ENCODE results near the gene CHMP4A.
"Not testable (repeated sequence)": the region's sequence is repeated elsewhere in the genome, so short reads cannot be mapped to it uniquely, and the experiment has no call there.

Gene CHMP4A

GRCh38 chr14:24245350-24245749, 32.1 kb upstream of the CHMP4A start:
- not testable (repeated sequence) for H3K4me1 ChIP-seq (ENCODE audit: control insufficient read depth, insufficient read depth, low read length); H3K9me3 ChIP-seq (ENCODE audit: control insufficient read depth, insufficient read depth, low read depth, low read length); H3K27ac ChIP-seq (ENCODE audit: low read depth, low read length); H3K36me3 ChIP-seq (ENCODE audit: control insufficient read depth, insufficient read depth, low read length); H3K9ac ChIP-seq (ENCODE audit: low read length); H3K27me3 ChIP-seq (ENCODE audit: control insufficient read depth, insufficient read depth, low read length); H3K4me3 ChIP-seq (ENCODE audit: low read depth, low read length)

- H3K4me3 ChIP-seq (ENCODE audit: low read depth, low read length): peak overlapping the region; percentile 92
- peak overlapping the region; percentile 80 for H3K9ac ChIP-seq (ENCODE audit: low read length)
- peak overlapping the region; percentile 95; the same call in 1 of the 2 replicates for H3K27ac ChIP-seq (ENCODE audit: low read depth, low read length)
These were observed 30.1 kb upstream of the CHMP4A start for GRCh38 chr14:24243336-24243836.

GRCh38 chr14:24241829-24242443, 28.6 kb upstream of the CHMP4A start:
- H3K4me3 ChIP-seq (ENCODE audit: low read depth, low read length): peak overlapping the region; percentile 92
- peaks cover 42% of the 10 kb centered on the region for H3K36me3 ChIP-seq (ENCODE audit: control insufficient read depth, insufficient read depth, low read length)
- H3K4me1 ChIP-seq (ENCODE audit: control insufficient read depth, insufficient read depth, low read length): peaks cover 10% of the 10 kb centered on the region
- H3K27me3 ChIP-seq (ENCODE audit: control insufficient read depth, insufficient read depth, low read length): no peaks in the 10 kb centered on the region
- no peaks in the 10 kb centered on the region for H3K9me3 ChIP-seq (ENCODE audit: control insufficient read depth, insufficient read depth, low read depth, low read length)
- H3K27ac ChIP-seq (ENCODE audit: low read depth, low read length): peak overlapping the region; percentile 95
- peak overlapping the region; percentile 80 for H3K9ac ChIP-seq (ENCODE audit: low read length)

More at GRCh38 chr14:24243336-24243836, 30.1 kb upstream of the CHMP4A start:
- no peaks in the 10 kb centered on the region for H3K27me3 ChIP-seq (ENCODE audit: control insufficient read depth, insufficient read depth, low read length)
- H3K4me1 ChIP-seq (ENCODE audit: control insufficient read depth, insufficient read depth, low read length): peaks cover 10% of the 10 kb centered on the region
- H3K9me3 ChIP-seq (ENCODE audit: control insufficient read depth, insufficient read depth, low read depth, low read length): no peaks in the 10 kb centered on the region
- peaks cover 28% of the 10 kb centered on the region for H3K36me3 ChIP-seq (ENCODE audit: control insufficient read depth, insufficient read depth, low read length)

DNA sequence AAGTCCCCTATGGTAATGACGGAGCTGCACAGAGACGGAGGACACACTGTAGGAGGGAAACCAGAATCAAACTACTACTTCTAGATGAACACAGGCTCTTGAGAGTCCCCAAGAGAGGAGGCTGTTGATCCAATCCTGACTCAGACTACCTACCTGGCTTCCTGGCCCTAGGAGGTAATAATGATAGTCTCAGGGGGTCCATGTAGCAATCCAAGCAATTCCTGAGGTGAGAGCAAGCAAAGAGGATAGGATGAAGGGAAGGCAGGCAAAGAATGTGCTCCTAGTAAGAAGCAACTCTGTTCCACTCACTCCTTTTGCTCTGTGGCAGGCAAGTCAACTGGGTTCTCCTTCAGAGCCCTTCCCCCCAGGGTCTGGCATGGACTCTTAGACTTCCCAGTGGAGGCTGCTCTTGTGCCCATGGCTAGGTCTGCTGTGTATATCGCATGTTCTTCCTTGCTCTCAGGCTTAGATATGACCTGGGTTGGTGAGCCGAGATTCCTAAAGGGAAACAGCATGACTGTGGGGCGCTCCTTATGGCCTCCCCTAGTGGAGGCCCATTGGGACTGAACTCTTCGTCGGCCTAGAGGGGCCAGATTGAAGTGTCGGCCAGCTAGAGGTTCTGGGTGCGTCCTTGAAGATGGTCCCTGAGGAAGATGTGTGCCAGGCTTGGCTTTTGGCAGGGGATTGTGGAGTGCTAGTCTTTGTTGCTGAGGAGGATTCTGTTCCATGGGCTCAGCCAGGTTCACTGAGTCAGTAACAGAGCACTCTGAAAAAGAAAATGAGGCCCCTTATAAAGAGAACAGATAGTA, 27.0 kb upstream of the CHMP4A start:
- no peaks in the 10 kb centered on the region for H3K9me3 ChIP-seq (ENCODE audit: control insufficient read depth, insufficient read depth, low read depth, low read length)
- no peak overlapping the region for H3K9ac ChIP-seq (ENCODE audit: low read length)
- H3K4me1 ChIP-seq (ENCODE audit: control insufficient read depth, insufficient read depth, low read length): peaks cover 10% of the 10 kb centered on the region
- H3K4me3 ChIP-seq (ENCODE audit: low read depth, low read length): no peak overlapping the region
- no peaks in the 10 kb centered on the region for H3K27me3 ChIP-seq (ENCODE audit: control insufficient read depth, insufficient read depth, low read length)
- no peak overlapping the region for H3K27ac ChIP-seq (ENCODE audit: low read depth, low read length)
- H3K36me3 ChIP-seq (ENCODE audit: control insufficient read depth, insufficient read depth, low read length): peaks cover 59% of the 10 kb centered on the region

DNA sequence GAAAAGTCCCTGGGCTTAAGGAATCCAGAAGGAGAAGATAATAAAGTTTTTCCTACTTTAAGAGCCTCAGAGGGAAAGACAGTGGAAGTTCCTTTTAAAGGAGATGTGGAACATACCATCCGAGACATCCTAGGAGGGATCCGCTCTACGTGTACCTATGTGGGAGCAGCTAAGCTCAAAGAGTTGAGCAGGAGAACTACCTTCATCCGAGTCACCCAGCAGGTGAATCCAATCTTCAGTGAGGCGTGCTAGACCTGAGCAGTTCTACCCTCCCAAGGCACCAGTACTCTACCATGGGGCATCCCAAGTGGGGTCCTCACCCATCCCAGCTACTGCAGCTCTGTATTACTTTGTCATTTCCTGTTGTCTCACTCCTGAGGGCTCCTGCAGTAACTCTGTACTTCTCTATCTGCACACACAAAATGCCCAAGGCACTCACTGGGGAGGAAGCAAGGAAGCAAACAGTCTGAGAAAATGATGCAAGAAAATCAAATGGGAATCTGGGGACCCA, 25.3 kb upstream of the CHMP4A start:
- Histone ChIP-seq H3K36me3 (ENCODE audit: control insufficient read depth, insufficient read depth, low read length) (peaks cover 68% of the 10 kb centered on the region), H3K27ac (ENCODE audit: low read depth, low read length) (no peak overlapping the region), H3K9me3 (ENCODE audit: control insufficient read depth, insufficient read depth, low read depth, low read length) (no peaks in the 10 kb centered on the region), H3K4me1 (ENCODE audit: control insufficient read depth, insufficient read depth, low read length) (peaks cover 8% of the 10 kb centered on the region), H3K27me3 (ENCODE audit: control insufficient read depth, insufficient read depth, low read length) (no peaks in the 10 kb centered on the region), H3K4me3 (ENCODE audit: low read depth, low read length) (no peak overlapping the region), H3K9ac (ENCODE audit: low read length) (no peak overlapping the region)

DNA sequence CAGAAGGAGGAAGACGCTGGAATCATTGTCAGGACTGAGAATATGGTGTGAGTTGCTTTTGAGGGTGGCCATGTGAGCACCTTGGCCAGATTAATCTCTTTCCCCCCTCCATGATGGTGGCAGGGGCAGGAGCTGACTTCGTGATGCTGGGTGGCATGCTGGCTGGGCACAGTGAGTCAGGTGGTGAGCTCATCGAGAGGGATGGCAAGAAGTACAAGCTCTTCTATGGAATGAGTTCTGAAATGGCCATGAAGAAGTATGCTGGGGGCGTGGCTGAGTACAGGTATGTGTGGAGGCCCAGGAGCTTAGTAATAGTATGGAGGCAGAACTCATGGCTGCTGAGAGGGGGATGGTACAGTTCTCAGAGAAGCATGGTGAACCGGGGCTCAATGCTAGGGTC, 24.8 kb upstream of the CHMP4A start:
- no peaks in the 10 kb centered on the region for H3K27me3 ChIP-seq (ENCODE audit: control insufficient read depth, insufficient read depth, low read length)
- no peak overlapping the region for H3K4me3 ChIP-seq (ENCODE audit: low read depth, low read length)
- no peak overlapping the region for H3K27ac ChIP-seq (ENCODE audit: low read depth, low read length)
- no peaks in the 10 kb centered on the region for H3K9me3 ChIP-seq (ENCODE audit: control insufficient read depth, insufficient read depth, low read depth, low read length)
- no peak overlapping the region for H3K9ac ChIP-seq (ENCODE audit: low read length)
- H3K4me1 ChIP-seq (ENCODE audit: control insufficient read depth, insufficient read depth, low read length): peaks cover 10% of the 10 kb centered on the region
- peaks cover 68% of the 10 kb centered on the region for H3K36me3 ChIP-seq (ENCODE audit: control insufficient read depth, insufficient read depth, low read length)

GRCh38 chr14:24237463-24237955, 24.2 kb upstream of the CHMP4A start:
- H3K36me3 ChIP-seq (ENCODE audit: control insufficient read depth, insufficient read depth, low read length): peaks cover 68% of the 10 kb centered on the region
- no peak overlapping the region for H3K4me3 ChIP-seq (ENCODE audit: low read depth, low read length)
- no peaks in the 10 kb centered on the region for H3K9me3 ChIP-seq (ENCODE audit: control insufficient read depth, insufficient read depth, low read depth, low read length)
- peaks cover 10% of the 10 kb centered on the region for H3K4me1 ChIP-seq (ENCODE audit: control insufficient read depth, insufficient read depth, low read length)
- H3K9ac ChIP-seq (ENCODE audit: low read length): no peak overlapping the region
- no peaks in the 10 kb centered on the region for H3K27me3 ChIP-seq (ENCODE audit: control insufficient read depth, insufficient read depth, low read length)
- H3K27ac ChIP-seq (ENCODE audit: low read depth, low read length): no peak overlapping the region

DNA sequence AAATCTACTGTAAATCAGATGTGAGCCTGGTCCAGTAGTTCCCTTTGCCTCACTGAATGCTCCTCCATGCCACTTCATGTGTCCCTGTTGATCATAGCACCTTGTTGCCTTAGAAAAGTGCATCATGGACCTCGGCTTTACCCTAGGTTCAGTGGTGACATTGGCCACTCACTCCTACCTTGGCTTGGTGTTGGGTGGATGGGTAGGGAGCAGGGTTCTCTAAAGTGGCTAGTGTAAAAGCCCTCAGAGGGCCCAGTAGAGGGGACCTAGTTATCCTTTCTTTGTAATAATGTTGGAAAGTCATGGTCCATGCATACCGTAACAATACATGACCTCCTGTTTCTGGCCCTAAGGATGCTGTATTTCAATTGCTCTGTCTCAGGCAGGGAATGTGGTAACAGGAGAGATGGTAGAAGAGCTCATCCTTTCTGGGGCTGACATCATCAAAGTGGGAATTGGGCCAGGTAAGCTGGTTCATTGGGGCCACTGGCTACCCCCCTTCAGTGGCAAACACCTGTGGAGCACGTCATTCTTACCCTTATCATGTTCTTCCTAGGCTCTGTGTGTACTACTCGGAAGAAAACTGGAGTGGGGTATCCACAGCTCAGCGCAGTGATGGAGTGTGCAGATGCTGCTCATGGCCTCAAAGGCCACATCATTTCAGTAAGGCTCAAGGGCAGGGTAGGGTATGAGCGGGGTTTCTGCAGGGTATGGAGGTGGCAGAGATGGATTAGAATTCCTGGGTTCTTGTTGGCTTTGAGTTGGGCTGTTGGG, 23.6 kb upstream of the CHMP4A start:
- Histone ChIP-seq H3K27ac (ENCODE audit: low read depth, low read length) (no peak overlapping the region), H3K9ac (ENCODE audit: low read length) (no peak overlapping the region), H3K36me3 (ENCODE audit: control insufficient read depth, insufficient read depth, low read length) (peaks cover 68% of the 10 kb centered on the region), H3K27me3 (ENCODE audit: control insufficient read depth, insufficient read depth, low read length) (no peaks in the 10 kb centered on the region), H3K4me3 (ENCODE audit: low read depth, low read length) (no peak overlapping the region), H3K9me3 (ENCODE audit: control insufficient read depth, insufficient read depth, low read depth, low read length) (no peaks in the 10 kb centered on the region), H3K4me1 (ENCODE audit: control insufficient read depth, insufficient read depth, low read length) (peaks cover 10% of the 10 kb centered on the region)

GRCh38 chr14:24235804-24236688, 22.8 kb upstream of the CHMP4A start:
- peaks cover 9% of the 10 kb centered on the region; the same call in 1 of the 2 replicates for H3K4me1 ChIP-seq (ENCODE audit: control insufficient read depth, insufficient read depth, low read length)
- H3K4me3 ChIP-seq (ENCODE audit: low read depth, low read length): no peak overlapping the region
- H3K36me3 ChIP-seq (ENCODE audit: control insufficient read depth, insufficient read depth, low read length): peaks cover 66% of the 10 kb centered on the region
- H3K27ac ChIP-seq (ENCODE audit: low read depth, low read length): no peak overlapping the region
- H3K9me3 ChIP-seq (ENCODE audit: control insufficient read depth, insufficient read depth, low read depth, low read length): no peaks in the 10 kb centered on the region
- no peak overlapping the region for H3K9ac ChIP-seq (ENCODE audit: low read length)
- no peaks in the 10 kb centered on the region for H3K27me3 ChIP-seq (ENCODE audit: control insufficient read depth, insufficient read depth, low read length)

Measured in HUES6 (cell line).